Endothelial cell of umbilical vein (primary cell): Measurements from ENCODE around the gene RIMBP2.

Experiments used
- EZH2 ChIP-seq: IDR thresholded peaks from 2 replicates; pipeline ENCODE4 v1.6.1; 2012; ENCODE audit warnings: borderline replicate concordance, low read depth, mild to moderate bottlenecking, moderate library complexity, low read length, inconsistent platforms; ENCODE audit not compliant: severe bottlenecking
- FOS ChIP-seq: IDR thresholded peaks from 2 replicates; pipeline ENCODE4 v1.6.1; 2011; ENCODE audit warnings: mild to moderate bottlenecking, low read length, moderate library complexity, borderline replicate concordance; ENCODE audit not compliant: insufficient read depth
- POLR2A ChIP-seq: IDR thresholded peaks from 2 replicates; pipeline ENCODE4 v1.6.1; 2012; ENCODE audit warnings: low read depth, mild to moderate bottlenecking, control low read depth, low read length
- POLR2AphosphoS5 ChIP-seq: IDR thresholded peaks from 2 replicates; pipeline ENCODE4 v1.6.1; 2012; ENCODE audit warnings: low read depth, mild to moderate bottlenecking, control low read depth, low read length, moderate library complexity; ENCODE audit not compliant: insufficient read depth
- TF ChIP-seq, protein P1 (sequence below), 2 donors: IDR thresholded peaks; 1 replicate in 1 of 2; 2 replicates in 1 of 2; pipeline ENCODE4 v1.5.1; 2011; ENCODE audit warnings: low read length in 2 of 2, mild to moderate bottlenecking in 2 of 2, moderate library complexity in 2 of 2, control low read depth in 1 of 2, inconsistent platforms in 1 of 2, low read depth in 1 of 2; ENCODE audit not compliant: insufficient read depth in 1 of 2; ENCODE audit errors: extremely low read depth in 1 of 2

DNA sequence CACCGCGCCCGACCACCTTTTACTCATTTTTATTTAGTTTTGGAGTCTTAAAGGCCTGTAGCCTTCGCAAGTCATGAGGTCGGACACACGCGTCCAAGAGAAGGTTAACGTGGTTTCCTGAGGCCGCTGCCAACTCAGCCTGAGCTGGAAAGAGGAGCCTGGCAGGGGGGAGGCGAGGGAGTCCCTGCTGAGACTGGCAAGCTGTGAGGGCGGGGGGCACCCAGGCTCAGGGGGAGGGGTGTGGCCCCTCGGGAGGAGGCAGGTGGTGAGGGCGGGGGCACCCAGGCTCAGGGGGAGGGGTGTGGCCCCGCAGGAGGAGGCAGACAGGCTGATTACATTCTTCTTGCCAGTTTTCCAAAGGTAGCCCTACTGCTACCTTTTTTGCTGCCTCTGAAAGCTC is 235.2 kb downstream of the RIMBP2 start:
- TF ChIP-seq, protein P1, sequence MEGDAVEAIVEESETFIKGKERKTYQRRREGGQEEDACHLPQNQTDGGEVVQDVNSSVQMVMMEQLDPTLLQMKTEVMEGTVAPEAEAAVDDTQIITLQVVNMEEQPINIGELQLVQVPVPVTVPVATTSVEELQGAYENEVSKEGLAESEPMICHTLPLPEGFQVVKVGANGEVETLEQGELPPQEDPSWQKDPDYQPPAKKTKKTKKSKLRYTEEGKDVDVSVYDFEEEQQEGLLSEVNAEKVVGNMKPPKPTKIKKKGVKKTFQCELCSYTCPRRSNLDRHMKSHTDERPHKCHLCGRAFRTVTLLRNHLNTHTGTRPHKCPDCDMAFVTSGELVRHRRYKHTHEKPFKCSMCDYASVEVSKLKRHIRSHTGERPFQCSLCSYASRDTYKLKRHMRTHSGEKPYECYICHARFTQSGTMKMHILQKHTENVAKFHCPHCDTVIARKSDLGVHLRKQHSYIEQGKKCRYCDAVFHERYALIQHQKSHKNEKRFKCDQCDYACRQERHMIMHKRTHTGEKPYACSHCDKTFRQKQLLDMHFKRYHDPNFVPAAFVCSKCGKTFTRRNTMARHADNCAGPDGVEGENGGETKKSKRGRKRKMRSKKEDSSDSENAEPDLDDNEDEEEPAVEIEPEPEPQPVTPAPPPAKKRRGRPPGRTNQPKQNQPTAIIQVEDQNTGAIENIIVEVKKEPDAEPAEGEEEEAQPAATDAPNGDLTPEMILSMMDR (IDR thresholded peaks at IDR 0.05; ENCODE audit: extremely low read depth in 1 of 2, insufficient read depth in 1 of 2, low read depth in 1 of 2, low read length in 2 of 2): no peak
- TF ChIP-seq FOS (no peak), POLR2A (no peak), POLR2AphosphoS5 (no peak), EZH2 (no peak)
